Esophagus muscularis mucosa (tissue), 3 donors: ENCODE measurements around the gene GDF7.

Source experiments
- CTCF ChIP-seq, 3 experiments: fragments of 200-600 bp in 2 of 3; fragments of 450-650 bp in 1 of 3; sonication (generic) in 2 of 3; IDR thresholded peaks; one replicate each; pipeline ENCODE4 v1.5.1; 2017 to 2019; ENCODE audit warnings: antibody characterized with exemption in 3 of 3, mild to moderate bottlenecking in 2 of 3, moderate library complexity in 1 of 3
- POLR2A ChIP-seq: fragments of 450-650 bp; IDR thresholded peaks from one replicate; pipeline ENCODE4 v1.6.1; 2017; ENCODE audit warnings: antibody characterized with exemption, moderate library complexity, mild to moderate bottlenecking, low read depth
- POLR2AphosphoS5 ChIP-seq, 2 donors: sonication (generic); formaldehyde crosslinking; IDR thresholded peaks; one replicate each; pipeline ENCODE4 v1.6.1; 2017; ENCODE audit warnings: antibody characterized with exemption in 2 of 2

GRCh38 chr2:20626698-20627513 is 40.0 kb upstream of the GDF7 start:
- TF ChIP-seq CTCF (IDR thresholded peaks at IDR 0.05): no peak
- TF ChIP-seq POLR2A: no peak
- no peak for TF ChIP-seq POLR2AphosphoS5 (IDR thresholded peaks at IDR 0.05)
